GM18873 (cell line): ENCODE measurements around the gene SEMA3E.
"Not testable (repeated sequence)": the region's sequence is repeated elsewhere in the genome, so short reads cannot be mapped to it uniquely, and the experiment has no call there.

ENCODE experiments used
- ATAC-seq: cut with Tn5 transposase; IDR thresholded peaks from one replicate; pipeline ENCODE4 v1.9.1; 2021; ENCODE audit warnings: mild to moderate bottlenecking, moderate library complexity, moderate number of reproducible peaks; ENCODE audit not compliant: unreplicated experiment, low FRiP score

The SEMA3E gene

GRCh38 chr7:83562960-83563359, 86.0 kb downstream of the SEMA3E start:
- no peak for ATAC-seq

GRCh38 chr7:83562289-83562688, 86.7 kb downstream of the SEMA3E start:
- no peak for ATAC-seq

- ATAC-seq = no peak
Measured at GRCh38 chr7:83559887-83560286, 89.1 kb downstream of the SEMA3E start.

- not testable (repeated sequence) for ATAC-seq
Measured at GRCh38 chr7:83552556-83552955, 96.4 kb downstream of the SEMA3E start.

- no peak for ATAC-seq
Measured at GRCh38 chr7:83550100-83550499, 98.8 kb downstream of the SEMA3E start.

GRCh38 chr7:83548250-83548649, 100.7 kb downstream of the SEMA3E start:
- no peak for ATAC-seq

GRCh38 chr7:83547526-83547925, 101.4 kb downstream of the SEMA3E start:
- no peak for ATAC-seq

GRCh38 chr7:83546586-83546985, 102.4 kb downstream of the SEMA3E start:
- ATAC-seq = no peak

GRCh38 chr7:83541187-83541960, 107.6 kb downstream of the SEMA3E start:
- ATAC-seq = no peak

GRCh38 chr7:83534488-83534887, 114.5 kb downstream of the SEMA3E start:
- ATAC-seq = no peak

- no peak for ATAC-seq
Measured at GRCh38 chr7:83532219-83532618, 116.7 kb downstream of the SEMA3E start.

GRCh38 chr7:83531766-83532165, 117.2 kb downstream of the SEMA3E start:
- no peak for ATAC-seq

- ATAC-seq = no peak
Measured at GRCh38 chr7:83528925-83529423, 120.0 kb downstream of the SEMA3E start.

- no peak for ATAC-seq
Measured at GRCh38 chr7:83524277-83525075, 124.5 kb downstream of the SEMA3E start.

- ATAC-seq = no peak
Measured at GRCh38 chr7:83520726-83521125, 128.2 kb downstream of the SEMA3E start.

- ATAC-seq = no peak
Measured at GRCh38 chr7:83519240-83519639, 129.7 kb downstream of the SEMA3E start.

- ATAC-seq = no peak
Measured at GRCh38 chr7:83517035-83517700, 131.8 kb downstream of the SEMA3E start.

GRCh38 chr7:83514977-83515376, 134.0 kb downstream of the SEMA3E start:
- ATAC-seq = no peak

GRCh38 chr7:83509255-83510021, 139.5 kb downstream of the SEMA3E start:
- no peak for ATAC-seq

- no peak for ATAC-seq
Measured at GRCh38 chr7:83504330-83504729, 144.6 kb downstream of the SEMA3E start.
